ENCODE measurements around the gene PCSK6. TPM values are rescaled to one million over a fixed set of nuclear protein-coding genes. Genes with fewer than 3 reads are reported as not detected.

The PCSK6 gene
- total RNA-seq, 1 experiment from 2014 or later: 10.6 TPM

DNA sequence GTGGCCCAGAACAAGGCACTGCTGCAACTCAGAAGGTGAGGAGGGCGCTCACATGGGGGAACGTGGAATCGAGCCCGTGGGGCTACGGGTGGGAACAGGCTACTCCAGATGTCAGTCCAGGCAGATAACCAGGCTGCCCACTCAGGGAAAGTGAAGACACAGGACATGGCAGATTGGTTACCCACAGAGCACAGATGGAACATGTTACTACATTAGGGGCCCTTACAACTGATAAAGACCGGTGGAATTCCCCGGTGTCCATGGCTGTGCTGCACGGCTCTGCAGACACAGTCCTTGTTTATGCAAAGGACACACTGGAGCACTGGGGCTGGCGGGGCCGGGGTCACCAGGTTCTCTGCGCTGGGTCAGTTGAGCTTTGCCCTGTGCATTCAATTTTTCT, 36.9 kb downstream of the PCSK6 start:
- TF ChIP-seq, protein P1, sequence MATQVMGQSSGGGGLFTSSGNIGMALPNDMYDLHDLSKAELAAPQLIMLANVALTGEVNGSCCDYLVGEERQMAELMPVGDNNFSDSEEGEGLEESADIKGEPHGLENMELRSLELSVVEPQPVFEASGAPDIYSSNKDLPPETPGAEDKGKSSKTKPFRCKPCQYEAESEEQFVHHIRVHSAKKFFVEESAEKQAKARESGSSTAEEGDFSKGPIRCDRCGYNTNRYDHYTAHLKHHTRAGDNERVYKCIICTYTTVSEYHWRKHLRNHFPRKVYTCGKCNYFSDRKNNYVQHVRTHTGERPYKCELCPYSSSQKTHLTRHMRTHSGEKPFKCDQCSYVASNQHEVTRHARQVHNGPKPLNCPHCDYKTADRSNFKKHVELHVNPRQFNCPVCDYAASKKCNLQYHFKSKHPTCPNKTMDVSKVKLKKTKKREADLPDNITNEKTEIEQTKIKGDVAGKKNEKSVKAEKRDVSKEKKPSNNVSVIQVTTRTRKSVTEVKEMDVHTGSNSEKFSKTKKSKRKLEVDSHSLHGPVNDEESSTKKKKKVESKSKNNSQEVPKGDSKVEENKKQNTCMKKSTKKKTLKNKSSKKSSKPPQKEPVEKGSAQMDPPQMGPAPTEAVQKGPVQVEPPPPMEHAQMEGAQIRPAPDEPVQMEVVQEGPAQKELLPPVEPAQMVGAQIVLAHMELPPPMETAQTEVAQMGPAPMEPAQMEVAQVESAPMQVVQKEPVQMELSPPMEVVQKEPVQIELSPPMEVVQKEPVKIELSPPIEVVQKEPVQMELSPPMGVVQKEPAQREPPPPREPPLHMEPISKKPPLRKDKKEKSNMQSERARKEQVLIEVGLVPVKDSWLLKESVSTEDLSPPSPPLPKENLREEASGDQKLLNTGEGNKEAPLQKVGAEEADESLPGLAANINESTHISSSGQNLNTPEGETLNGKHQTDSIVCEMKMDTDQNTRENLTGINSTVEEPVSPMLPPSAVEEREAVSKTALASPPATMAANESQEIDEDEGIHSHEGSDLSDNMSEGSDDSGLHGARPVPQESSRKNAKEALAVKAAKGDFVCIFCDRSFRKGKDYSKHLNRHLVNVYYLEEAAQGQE (IDR thresholded peaks at IDR 0.05; ENCODE audit: insufficient read depth in 1 of 2, low read depth in 2 of 2, low read length in 1 of 2): no peak
- TF ChIP-seq POLR2AphosphoS5 (IDR thresholded peaks at IDR 0.05; ENCODE audit: low read depth, low read length) (no peak), TCF7L2 (IDR thresholded peaks at IDR 0.05; ENCODE audit: low read depth, low read length) (no peak), SIN3A (IDR thresholded peaks at IDR 0.05; ENCODE audit: borderline replicate concordance, insufficient read depth, low read depth, low read length) (no peak)
- TF ChIP-seq, protein P2, sequence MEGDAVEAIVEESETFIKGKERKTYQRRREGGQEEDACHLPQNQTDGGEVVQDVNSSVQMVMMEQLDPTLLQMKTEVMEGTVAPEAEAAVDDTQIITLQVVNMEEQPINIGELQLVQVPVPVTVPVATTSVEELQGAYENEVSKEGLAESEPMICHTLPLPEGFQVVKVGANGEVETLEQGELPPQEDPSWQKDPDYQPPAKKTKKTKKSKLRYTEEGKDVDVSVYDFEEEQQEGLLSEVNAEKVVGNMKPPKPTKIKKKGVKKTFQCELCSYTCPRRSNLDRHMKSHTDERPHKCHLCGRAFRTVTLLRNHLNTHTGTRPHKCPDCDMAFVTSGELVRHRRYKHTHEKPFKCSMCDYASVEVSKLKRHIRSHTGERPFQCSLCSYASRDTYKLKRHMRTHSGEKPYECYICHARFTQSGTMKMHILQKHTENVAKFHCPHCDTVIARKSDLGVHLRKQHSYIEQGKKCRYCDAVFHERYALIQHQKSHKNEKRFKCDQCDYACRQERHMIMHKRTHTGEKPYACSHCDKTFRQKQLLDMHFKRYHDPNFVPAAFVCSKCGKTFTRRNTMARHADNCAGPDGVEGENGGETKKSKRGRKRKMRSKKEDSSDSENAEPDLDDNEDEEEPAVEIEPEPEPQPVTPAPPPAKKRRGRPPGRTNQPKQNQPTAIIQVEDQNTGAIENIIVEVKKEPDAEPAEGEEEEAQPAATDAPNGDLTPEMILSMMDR (IDR thresholded peaks at IDR 0.05): no peak
- ATAC-seq: no peak
- Histone ChIP-seq H3K4me1 (ENCODE audit: control insufficient read depth, insufficient read depth, low read length) (peaks cover 5% of the 10 kb centered on the region; the same call in 1 of the 2 replicates), H3K27me3 (ENCODE audit: control insufficient read depth, insufficient read depth, low read length) (no peaks in the 10 kb centered on the region), H3K27ac (ENCODE audit: low read length) (no peak overlapping the region), H3K4me3 (ENCODE audit: low read depth in 2 of 2, low read length in 2 of 2) (no peak overlapping the region), H3K9me3 (ENCODE audit: control insufficient read depth, insufficient read depth, low read depth, low read length) (no peaks in the 10 kb centered on the region), H3K36me3 (ENCODE audit: control insufficient read depth, insufficient read depth, low read length) (no peaks in the 10 kb centered on the region)
- intact Hi-C loops (cut with micrococcal nuclease; ENCODE audit: unreplicated experiment): no loop called here
- ChIA-PET POLR2A (no interaction called here), CTCF (no interaction called here)
- DNase-seq (ENCODE audit: low read depth, low spot score): no peak
- in situ Hi-C loops (cut with HindIII; ENCODE audit: low pct_unique_long_range_greater_than_20kb, low sequenced_read_pairs): no loop called here
- no TSS peak for BruUV-seq (replicated peaks)

DNA sequence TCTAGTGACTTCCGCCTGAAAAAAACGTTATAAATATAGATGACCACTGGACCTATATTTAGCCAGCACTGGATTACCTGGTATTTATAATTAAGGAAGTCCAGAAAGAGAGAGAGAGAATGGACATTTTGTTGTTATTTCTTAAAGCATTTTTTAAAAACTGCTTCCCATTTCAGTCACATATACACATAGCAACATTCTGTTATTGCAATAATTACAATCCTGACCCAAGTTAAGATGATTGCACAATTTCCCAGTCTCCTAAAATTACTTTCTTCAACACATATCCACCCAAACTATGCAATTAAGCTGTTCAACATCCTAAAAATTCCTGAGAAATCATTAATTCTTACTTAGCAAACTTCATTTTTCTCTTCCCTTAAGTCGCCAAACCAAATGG, 37.7 kb downstream of the PCSK6 start:
- CTCF ChIA-PET: no interaction called here

More for the DNA sequence above, 37.7 kb downstream of the PCSK6 start:
- no peak for DNase-seq (ENCODE audit: low read depth, low spot score)
- BruUV-seq (replicated peaks): no TSS peak
- Histone ChIP-seq H3K4me3 (ENCODE audit: low read depth in 2 of 2, low read length in 2 of 2) (no peak overlapping the region), H3K27me3 (ENCODE audit: control insufficient read depth, insufficient read depth, low read length) (no peaks in the 10 kb centered on the region), H3K9me3 (ENCODE audit: control insufficient read depth, insufficient read depth, low read depth, low read length) (no peaks in the 10 kb centered on the region), H3K4me1 (ENCODE audit: control insufficient read depth, insufficient read depth, low read length) (peaks cover 5% of the 10 kb centered on the region; the same call in 1 of the 2 replicates), H3K27ac (ENCODE audit: low read length) (no peak overlapping the region), H3K36me3 (ENCODE audit: control insufficient read depth, insufficient read depth, low read length) (no peaks in the 10 kb centered on the region)
- TF ChIP-seq, protein P1 (IDR thresholded peaks at IDR 0.05; ENCODE audit: insufficient read depth in 1 of 2, low read depth in 2 of 2, low read length in 1 of 2): no peak
- TF ChIP-seq TCF7L2 (IDR thresholded peaks at IDR 0.05; ENCODE audit: low read depth, low read length) (no peak), POLR2AphosphoS5 (IDR thresholded peaks at IDR 0.05; ENCODE audit: low read depth, low read length) (no peak), SIN3A (IDR thresholded peaks at IDR 0.05; ENCODE audit: borderline replicate concordance, insufficient read depth, low read depth, low read length) (no peak)
- TF ChIP-seq, protein P2 (IDR thresholded peaks at IDR 0.05): no peak
- in situ Hi-C loops (cut with HindIII; ENCODE audit: low pct_unique_long_range_greater_than_20kb, low sequenced_read_pairs) (no loop called here), intact Hi-C loops (cut with micrococcal nuclease; ENCODE audit: unreplicated experiment) (no loop called here)
- ATAC-seq: no peak
- POLR2A ChIA-PET: no interaction called here

Measured in Panc1 (cell line).